HepG2 (cell line): Measurements from ENCODE around the gene RBCK1. TPM values are rescaled to one million over a fixed set of nuclear protein-coding genes. Genes with fewer than 3 reads are reported as not detected.

Experiments used
- BCLAF1 ChIP-seq: fragments of 450-650 bp; IDR thresholded peaks from 2 replicates; pipeline ENCODE4 v1.6.1; 2017; ENCODE audit warnings: mild to moderate bottlenecking
- GATAD1 ChIP-seq: IDR thresholded peaks from 2 replicates; pipeline ENCODE4 v1.6.1; 2016; ENCODE audit warnings: missing genetic modification reagents, missing compliant biosample characterization
- MEIS1 ChIP-seq: sonication (generic); formaldehyde crosslinking; IDR thresholded peaks from 2 replicates; pipeline ENCODE4 v1.9.0; 2021; ENCODE audit warnings: mild to moderate bottlenecking, missing genetic modification reagents, moderate library complexity, borderline replicate concordance
- MEIS2 ChIP-seq: sonication (generic); formaldehyde crosslinking; IDR thresholded peaks from 2 replicates; pipeline ENCODE4 v1.9.0; 2021; ENCODE audit warnings: mild to moderate bottlenecking, missing genetic modification reagents
- PAX8 ChIP-seq: sonication (generic); formaldehyde crosslinking; IDR thresholded peaks from 2 replicates; pipeline ENCODE4 v1.8.0; 2022; ENCODE audit warnings: mild to moderate bottlenecking, missing genetic modification reagents, borderline replicate concordance
- PLRG1 ChIP-seq: fragments of 450-650 bp; conservative IDR thresholded peaks from 2 replicates; pipeline ENCODE4 v1.6.1; 2016
- SAFB2 ChIP-seq: sonication (generic); formaldehyde crosslinking; IDR thresholded peaks from 2 replicates; pipeline ENCODE4 v1.5.1; 2020; ENCODE audit warnings: missing genetic modification reagents, low read depth, mild to moderate bottlenecking, borderline replicate concordance
- SCMH1 ChIP-seq: sonication (generic); formaldehyde crosslinking; IDR thresholded peaks from 2 replicates; pipeline ENCODE4 v1.9.0; 2021; ENCODE audit warnings: missing genetic modification reagents, mild to moderate bottlenecking, borderline replicate concordance
- SIN3B ChIP-seq: fragments of 150-350 bp; IDR thresholded peaks from 2 replicates; pipeline ENCODE4 v1.6.1; 2014; ENCODE audit warnings: low read length
- STAG1 ChIP-seq: sonication (generic); formaldehyde crosslinking; IDR thresholded peaks from 2 replicates; pipeline ENCODE4 v1.4.0; 2020; ENCODE audit warnings: missing genetic modification reagents
- TRIM22 ChIP-seq: fragments of 450-650 bp; IDR thresholded peaks from 2 replicates; pipeline ENCODE4 v1.6.1; 2017
- ZNF3 ChIP-seq: IDR thresholded peaks from 2 replicates; pipeline ENCODE4 v1.7.0; 2017; ENCODE audit warnings: inconsistent platforms
- ZNF343 ChIP-seq: sonication (generic); formaldehyde crosslinking; IDR thresholded peaks from 2 replicates; pipeline ENCODE4 v1.4.0; 2020; ENCODE audit warnings: mild to moderate bottlenecking, missing genetic modification reagents
- ZNF512B ChIP-seq: sonication (generic); formaldehyde crosslinking; IDR thresholded peaks from 2 replicates; pipeline ENCODE4 v1.5.1; 2020; ENCODE audit warnings: missing genetic modification reagents, mild to moderate bottlenecking, borderline replicate concordance
- ZNF562 ChIP-seq: sonication (generic); formaldehyde crosslinking; IDR thresholded peaks from 2 replicates; pipeline ENCODE4 v1.8.0; 2022; ENCODE audit warnings: missing genetic modification reagents, borderline replicate concordance
- ZNF614 ChIP-seq: IDR thresholded peaks from 2 replicates; pipeline ENCODE4 v1.6.1; 2018; ENCODE audit warnings: missing biosample characterization, missing genetic modification reagents, inconsistent platforms, borderline replicate concordance
- ZNF841 ChIP-seq: sonication (generic); formaldehyde crosslinking; IDR thresholded peaks from 2 replicates; pipeline ENCODE4 v1.8.1; 2023; ENCODE audit warnings: missing genetic modification reagents, borderline replicate concordance
- ZXDC ChIP-seq: sonication (generic); formaldehyde crosslinking; IDR thresholded peaks from 2 replicates; pipeline ENCODE4 v1.5.0; 2020; ENCODE audit warnings: mild to moderate bottlenecking, missing genetic modification reagents
- polyA plus RNA-seq, 8 experiments: library from polyadenylated mRNA; depleted of rRNA in 3 of 8; stranded (reverse) in 7 of 8; unstranded in 1 of 8; fragments of >200 nt; fragmentation: Illumina TruSeq in 4 of 8; extraction: Trizol in 4 of 8; gene quantifications; 2 replicates each; pipeline versions ENCODE4 v1.2.1 to v1.2.3, GENCODE V29; 2011 to 2016; ENCODE audit warnings: low read depth in 4 of 8, missing spikeins in 1 of 8, mixed read lengths in 1 of 8; ENCODE audit not compliant: insufficient read depth in 1 of 8
- total RNA-seq, 5 experiments: library from RNA; depleted of rRNA; stranded (reverse); fragments of >200 nt; fragmentation: Illumina TruSeq; extraction: Trizol; gene quantifications; 2 replicates each; pipeline ENCODE4 v1.2.3, GENCODE V29; 2016; ENCODE audit warnings: low read depth in 1 of 5

Gene RBCK1
- total and polyA plus RNA-seq, 2 of the 13 experiments (the other 11 are each of a cell fraction or from before 2014, with no cell fraction given): 149 to 215 TPM

- TF ChIP-seq MEIS1 (CRISPR knock-in tag): peak; percentile 40; the same call in 1 of the 2 replicates
- TF ChIP-seq STAG1 (CRISPR knock-in tag): peak; percentile 100
- TF ChIP-seq ZNF3 (CRISPR knock-in tag): no peak
- TF ChIP-seq BCLAF1: no peak
- no peak for TF ChIP-seq ZNF841
- TF ChIP-seq MEIS2 (CRISPR knock-in tag): no peak
- TF ChIP-seq PAX8 (CRISPR knock-in tag): no peak
- TF ChIP-seq SAFB2 (CRISPR knock-in tag): peak; percentile 96
- peak; percentile 84; the same call in 1 of the 2 replicates for TF ChIP-seq ZNF614 (CRISPR knock-in tag)
- no peak for TF ChIP-seq ZNF343 (CRISPR knock-in tag)
- TF ChIP-seq GATAD1 (CRISPR knock-in tag): peak; percentile 73
- TF ChIP-seq SCMH1: no peak
- no peak for TF ChIP-seq PLRG1
- no peak for TF ChIP-seq ZNF562
- TF ChIP-seq TRIM22: no peak
- TF ChIP-seq ZNF512B (CRISPR knock-in tag): no peak
- TF ChIP-seq ZXDC (CRISPR knock-in tag): no peak
- TF ChIP-seq SIN3B: peak; percentile 42; the same call in 1 of the 2 replicates
These were observed 23.2 kb downstream of the RBCK1 start (continued) for GRCh38 chr20:431012-431904.
